DND-41 (cell line): ENCODE measurements around the gene IFIT2.

ENCODE experiments used
- EZH2 ChIP-seq: IDR thresholded peaks from 3 replicates; pipeline ENCODE4 v1.6.1; 2012; ENCODE audit warnings: borderline replicate concordance, low read depth, mild to moderate bottlenecking, moderate library complexity, low read length, inconsistent platforms; ENCODE audit not compliant: severe bottlenecking
- TF ChIP-seq, protein P1 (sequence below): IDR thresholded peaks from 2 replicates; pipeline ENCODE4 v1.5.1; 2012; ENCODE audit warnings: borderline replicate concordance, low read length, moderate library complexity, mild to moderate bottlenecking; ENCODE audit not compliant: poor library complexity, severe bottlenecking; ENCODE audit errors: extremely low read depth

- TF ChIP-seq, protein P1, sequence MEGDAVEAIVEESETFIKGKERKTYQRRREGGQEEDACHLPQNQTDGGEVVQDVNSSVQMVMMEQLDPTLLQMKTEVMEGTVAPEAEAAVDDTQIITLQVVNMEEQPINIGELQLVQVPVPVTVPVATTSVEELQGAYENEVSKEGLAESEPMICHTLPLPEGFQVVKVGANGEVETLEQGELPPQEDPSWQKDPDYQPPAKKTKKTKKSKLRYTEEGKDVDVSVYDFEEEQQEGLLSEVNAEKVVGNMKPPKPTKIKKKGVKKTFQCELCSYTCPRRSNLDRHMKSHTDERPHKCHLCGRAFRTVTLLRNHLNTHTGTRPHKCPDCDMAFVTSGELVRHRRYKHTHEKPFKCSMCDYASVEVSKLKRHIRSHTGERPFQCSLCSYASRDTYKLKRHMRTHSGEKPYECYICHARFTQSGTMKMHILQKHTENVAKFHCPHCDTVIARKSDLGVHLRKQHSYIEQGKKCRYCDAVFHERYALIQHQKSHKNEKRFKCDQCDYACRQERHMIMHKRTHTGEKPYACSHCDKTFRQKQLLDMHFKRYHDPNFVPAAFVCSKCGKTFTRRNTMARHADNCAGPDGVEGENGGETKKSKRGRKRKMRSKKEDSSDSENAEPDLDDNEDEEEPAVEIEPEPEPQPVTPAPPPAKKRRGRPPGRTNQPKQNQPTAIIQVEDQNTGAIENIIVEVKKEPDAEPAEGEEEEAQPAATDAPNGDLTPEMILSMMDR = no peak
- no peak for TF ChIP-seq EZH2
Observed at GRCh38 chr10:89335226-89335625, 33.4 kb downstream of the IFIT2 start.
